A673 (cell line): ENCODE data around the gene EFCAB6. TPM values are rescaled to one million over a fixed set of nuclear protein-coding genes. Genes with fewer than 3 reads are reported as not detected.

Experiments used
- BruUV-seq: library from RNA; stranded (reverse); fragments of 400-500 nt; replicated peaks from 2 replicates; lab custom pipeline; 2021; lab: Mats Ljungman, UMichigan
- CTCF ChIA-PET: fragments of 300-600 bp; sonication (Branson Sonifier 250); formaldehyde crosslinking; loops from one replicate; lab custom pipeline; 2022; ENCODE audit warnings: antibody characterized with exemption; lab: Charles Lee
- POLR2A ChIA-PET: fragments of 300-600 bp; sonication (Branson Sonifier 250); formaldehyde crosslinking; loops from one replicate; lab custom pipeline; 2022; ENCODE audit warnings: antibody characterized with exemption; ENCODE audit not compliant: low non-redundant PET; lab: Charles Lee
- DNase-seq: peaks from one replicate; pipeline ENCODE4 v3.0.0-alpha.2; 2015; ENCODE audit warnings: low spot score
- H3K27ac ChIP-seq: fragments of 200-600 bp; sonication (generic); 2 replicates; pipeline ENCODE4 v1.5.1; 2016; ENCODE audit warnings: mixed run types, low read depth, mild to moderate bottlenecking, mixed read lengths, antibody characterized with exemption, low read length; ENCODE audit not compliant: poor library complexity, severe bottlenecking
- H3K27me3 ChIP-seq: fragments of 200-600 bp; sonication (generic); replicated peaks from 2 replicates; pipeline ENCODE4 v1.6.1; 2017; ENCODE audit warnings: mixed run types, low read depth, mild to moderate bottlenecking, mixed read lengths, antibody characterized with exemption, low read length; ENCODE audit not compliant: insufficient read depth, poor library complexity
- H3K36me3 ChIP-seq: fragments of 200-600 bp; sonication (generic); 2 replicates; pipeline ENCODE4 v1.6.1; 2016; ENCODE audit warnings: mixed run types, mild to moderate bottlenecking, mixed read lengths, antibody characterized with exemption, low read length; ENCODE audit not compliant: insufficient read depth, poor library complexity, severe bottlenecking
- H3K4me1 ChIP-seq: fragments of 200-600 bp; sonication (generic); 2 replicates; pipeline ENCODE4 v1.6.1; 2017; ENCODE audit warnings: mixed run types, mild to moderate bottlenecking, mixed read lengths, antibody characterized with exemption, low read length; ENCODE audit not compliant: insufficient read depth, poor library complexity, severe bottlenecking
- H3K4me3 ChIP-seq: fragments of 200-600 bp; sonication (generic); 2 replicates; pipeline ENCODE4 v1.5.1; 2016; ENCODE audit warnings: low read depth, mixed run types, mild to moderate bottlenecking, mixed read lengths, low read length; ENCODE audit not compliant: poor library complexity, severe bottlenecking
- H3K9me3 ChIP-seq: fragments of 200-600 bp; sonication (generic); 2 replicates; pipeline ENCODE4 v1.6.1; 2016; ENCODE audit warnings: mixed run types, low read depth, mild to moderate bottlenecking, mixed read lengths, antibody characterized with exemption, low read length; ENCODE audit not compliant: poor library complexity, severe bottlenecking
- CTCF ChIP-seq: fragments of 300-800, 200-600 bp; sonication (generic); conservative IDR thresholded peaks from 2 replicates; pipeline ENCODE4 v1.5.1; 2017; ENCODE audit warnings: low read depth, mild to moderate bottlenecking, antibody characterized with exemption, low read length, moderate library complexity, mixed read lengths
- EZH2 ChIP-seq: fragments of 200-600 bp; sonication (generic); IDR thresholded peaks from 2 replicates; pipeline ENCODE4 v1.6.1; 2017; ENCODE audit warnings: borderline replicate concordance, low read depth, mild to moderate bottlenecking, mixed read lengths, antibody characterized with exemption, low read length; ENCODE audit not compliant: poor library complexity, severe bottlenecking
- intact Hi-C: fragments of 100-400 bp; cut with micrococcal nuclease; formaldehyde crosslinking; loops from one replicate; pipeline ENCODE4 v1.10.0; 2022; ENCODE audit not compliant: unreplicated experiment
- total RNA-seq: library from RNA; stranded (reverse); gene quantifications from 2 replicates; pipeline ENCODE4 v1.2.3, GENCODE V29; 2021

The EFCAB6 gene
- total RNA-seq, 1 experiment from 2014 or later: 0.41 TPM

GRCh38 chr22:43620197-43620596 is 191.9 kb downstream of the EFCAB6 start:
- DNase-seq: no peak
- no peak for TF ChIP-seq CTCF
- no peak for TF ChIP-seq EZH2
- Histone ChIP-seq H3K9me3 (peaks cover 3% of the 10 kb centered on the region), H3K4me3 (no peak overlapping the region), H3K27ac (no peak overlapping the region), H3K4me1 (no peaks in the 10 kb centered on the region), H3K36me3 (no peaks in the 10 kb centered on the region), H3K27me3 (peaks cover 9% of the 10 kb centered on the region)
- no TSS peak for BruUV-seq
- ChIA-PET CTCF (no interaction called here), POLR2A (no interaction called here)
- intact Hi-C loops: no loop called here

GRCh38 chr22:43618517-43618916 is 193.6 kb downstream of the EFCAB6 start:
- no TSS peak for BruUV-seq
- Histone ChIP-seq H3K27me3 (peaks cover 9% of the 10 kb centered on the region), H3K4me3 (no peak overlapping the region), H3K9me3 (peaks cover 3% of the 10 kb centered on the region), H3K36me3 (no peaks in the 10 kb centered on the region), H3K4me1 (no peaks in the 10 kb centered on the region), H3K27ac (no peak overlapping the region)
- CTCF ChIA-PET: no interaction called here
- TF ChIP-seq CTCF (no peak), EZH2 (no peak)
- POLR2A ChIA-PET: no interaction called here
- intact Hi-C loops: no loop called here
- no peak for DNase-seq

GRCh38 chr22:43616645-43617044 is 195.5 kb downstream of the EFCAB6 start:
- no TSS peak for BruUV-seq
- POLR2A ChIA-PET: no interaction called here
- no peak overlapping the region for H3K27ac ChIP-seq
- no peak overlapping the region for H3K4me3 ChIP-seq
- H3K27me3 ChIP-seq: peaks cover 4% of the 10 kb centered on the region
- peaks cover 3% of the 10 kb centered on the region for H3K9me3 ChIP-seq
- H3K4me1 ChIP-seq: no peaks in the 10 kb centered on the region
- intact Hi-C loops: no loop called here
- DNase-seq: no peak
- TF ChIP-seq EZH2: no peak
- no peak for TF ChIP-seq CTCF
- CTCF ChIA-PET: no interaction called here
- H3K36me3 ChIP-seq: no peaks in the 10 kb centered on the region
